Aorta (tissue), 5 donors: Measurements from ENCODE around the gene ZIC5. TPM values are rescaled to one million over a fixed set of nuclear protein-coding genes. Genes with fewer than 3 reads are reported as not detected.

Experiments used
- ATAC-seq: fragments of 200-7000 bp; cut with Tn5 transposase; one replicate; pipeline ENCODE4 v1.9.1; 2022; ENCODE audit warnings: moderate library complexity; ENCODE audit not compliant: low FRiP score
- DNase-seq, 2 donors: peaks; one replicate each; pipeline ENCODE4 v3.0.0-alpha.2; 2020
- H3K27ac ChIP-seq, 2 donors: one replicate each; pipeline ENCODE4 v1.5.1; 2013; ENCODE audit warnings: low read length in 2 of 2, mild to moderate bottlenecking in 2 of 2, moderate library complexity in 2 of 2, control low read depth in 1 of 2, inconsistent platforms in 1 of 2, low read depth in 1 of 2
- H3K27me3 ChIP-seq, 2 donors: one replicate each; pipeline ENCODE4 v1.6.1; 2013; ENCODE audit warnings: control low read depth in 1 of 2, low read length in 1 of 2, mild to moderate bottlenecking in 1 of 2, moderate library complexity in 1 of 2; ENCODE audit not compliant: insufficient read depth in 2 of 2, control insufficient read depth in 1 of 2
- H3K36me3 ChIP-seq, 2 donors: one replicate each; pipeline ENCODE4 v1.6.1; 2013; ENCODE audit warnings: control low read depth in 1 of 2, low read length in 1 of 2, mild to moderate bottlenecking in 1 of 2; ENCODE audit not compliant: insufficient read depth in 2 of 2, control insufficient read depth in 1 of 2
- H3K4me1 ChIP-seq, 2 donors: one replicate each; pipeline ENCODE4 v1.6.1; 2013; ENCODE audit warnings: low read length in 2 of 2, control low read depth in 1 of 2, mild to moderate bottlenecking in 1 of 2, moderate library complexity in 1 of 2; ENCODE audit not compliant: insufficient read depth in 2 of 2, control insufficient read depth in 1 of 2
- H3K4me3 ChIP-seq, 2 donors: one replicate each; pipeline ENCODE4 v1.5.1; 2013; ENCODE audit warnings: low read length in 2 of 2, control low read depth in 1 of 2, mild to moderate bottlenecking in 1 of 2
- H3K9me3 ChIP-seq: one replicate; pipeline ENCODE4 v1.6.1; 2013; ENCODE audit warnings: mild to moderate bottlenecking, low read length; ENCODE audit not compliant: control insufficient read depth
- WGBS, 2 donors: extraction: QIAGEN DNeasy Blood & Tissue Kit; methylation state at CpG; one replicate each; pipeline ENCODE4 v1.1.7; 2013; 5-methylcytosine and 5-hydroxymethylcytosine counted together
- intact Hi-C, 2 donors: fragments of 100-400 bp; cut with DNase I; formaldehyde crosslinking; loops; one replicate each; pipeline versions ENCODE4 v1.14.2 to v1.15.0; 2022
- polyA plus RNA-seq, 2 donors: library from polyadenylated mRNA; stranded (reverse); fragments of 200-250 nt; gene quantifications; one replicate each; pipeline ENCODE4 v1.2.3, GENCODE V29; 2013
- total RNA-seq, 2 donors: library from RNA; stranded (reverse); fragmentation: NEBNext Ultra II Directional; extraction: Animal tissue kit (Norgen Biotek cat#: 25700); gene quantifications; one replicate each; pipeline ENCODE4 v1.2.1, GENCODE V29; 2021
- donor health status: healthy with polysubstance abuse.
- donor health status: Bipolar disorder and iron deficiency.
- donor health status: DM: no; HTN: no; CAD: no.
- donor health status: DM: no; HTN: no; CAD: no.
- donor health status: DM: yes; HTN: yes; CAD: no.

Gene ZIC5
- total and polyA plus RNA-seq, 4 donors: 0.13 TPM; not detected in 3

GRCh38 chr13:99966064-99966805 lies 5.3 kb downstream of the ZIC5 start:
- H3K4me3 ChIP-seq: no peak overlapping the region
- H3K27ac ChIP-seq: no peak overlapping the region
- H3K36me3 ChIP-seq: no peaks in the 10 kb centered on the region
- ATAC-seq: no peak
- H3K9me3 ChIP-seq: no peaks in the 10 kb centered on the region
- no peaks in the 10 kb centered on the region for H3K27me3 ChIP-seq
- no peak for DNase-seq
- no peaks in the 10 kb centered on the region for H3K4me1 ChIP-seq
- 89 to 91% methylated on average over 8 of the region's 8 CpGs for WGBS, 2 donors
- intact Hi-C loops: no loop called here

GRCh38 chr13:99965329-99966000 lies 6.1 kb downstream of the ZIC5 start:
- H3K27ac ChIP-seq: no peak overlapping the region
- no peaks in the 10 kb centered on the region for H3K4me1 ChIP-seq
- intact Hi-C loops: no loop called here
- no peak for ATAC-seq
- no peak for DNase-seq
- 83 to 86% methylated on average over 9 of the region's 9 CpGs for WGBS, 2 donors
- no peaks in the 10 kb centered on the region for H3K36me3 ChIP-seq
- H3K9me3 ChIP-seq: no peaks in the 10 kb centered on the region
- no peaks in the 10 kb centered on the region for H3K27me3 ChIP-seq
- H3K4me3 ChIP-seq: no peak overlapping the region

GRCh38 chr13:99963816-99964339 lies 7.7 kb downstream of the ZIC5 start:
- WGBS, 2 donors: 38 to 43% methylated on average over 3 of the region's 3 CpGs
- intact Hi-C loops: no loop called here
- H3K27me3 ChIP-seq: no peaks in the 10 kb centered on the region

DNA sequence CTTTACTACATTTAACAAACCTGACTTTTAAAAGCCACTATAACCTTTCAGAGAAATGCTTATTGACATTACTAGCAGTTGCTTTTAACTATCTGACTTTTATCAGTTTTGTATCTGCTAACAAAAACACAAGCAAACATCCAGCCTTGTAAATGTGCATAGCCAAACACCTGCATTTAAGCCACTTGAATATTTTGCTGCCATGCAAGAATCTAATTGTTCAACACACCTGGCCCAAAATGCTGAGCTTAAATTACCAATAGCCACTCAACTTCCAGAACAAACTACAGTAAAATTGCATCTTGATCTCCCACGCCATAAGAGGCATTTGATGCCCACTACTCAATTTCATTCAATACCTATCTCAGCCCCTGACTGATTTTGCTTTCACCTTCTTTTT lies 9.3 kb downstream of the ZIC5 start:
- intact Hi-C loops: no loop called here
- Histone ChIP-seq H3K9me3 (no peaks in the 10 kb centered on the region), H3K27ac (no peak overlapping the region), H3K27me3 (no peaks in the 10 kb centered on the region), H3K4me1 (no peaks in the 10 kb centered on the region), H3K4me3 (no peak overlapping the region), H3K36me3 (no peaks in the 10 kb centered on the region)
- WGBS, 2 donors: 78% methylated on average over 1 of the region's 1 CpG
- no peak for ATAC-seq
- DNase-seq: no peak

More at GRCh38 chr13:99963816-99964339, 7.7 kb downstream of the ZIC5 start:
- H3K36me3 ChIP-seq: no peaks in the 10 kb centered on the region
- no peaks in the 10 kb centered on the region for H3K4me1 ChIP-seq
- no peak overlapping the region for H3K27ac ChIP-seq
- DNase-seq (no peak), ATAC-seq (no peak)
- no peak overlapping the region for H3K4me3 ChIP-seq
- H3K9me3 ChIP-seq: no peaks in the 10 kb centered on the region

GRCh38 chr13:99961636-99962035 lies 9.9 kb downstream of the ZIC5 start:
- Histone ChIP-seq H3K27me3 (no peaks in the 10 kb centered on the region), H3K27ac (no peak overlapping the region), H3K9me3 (no peaks in the 10 kb centered on the region), H3K4me1 (no peaks in the 10 kb centered on the region), H3K4me3 (no peak overlapping the region), H3K36me3 (no peaks in the 10 kb centered on the region)
- ATAC-seq (no peak), DNase-seq (no peak)
- intact Hi-C loops: no loop called here
- WGBS, 2 donors: 66 to 69% methylated on average over 8 of the region's 8 CpGs

GRCh38 chr13:99960663-99961311 lies 10.8 kb downstream of the ZIC5 start:
- intact Hi-C loops: no loop called here
- H3K4me3 ChIP-seq: no peak overlapping the region
- H3K27me3 ChIP-seq: no peaks in the 10 kb centered on the region
- H3K9me3 ChIP-seq: no peaks in the 10 kb centered on the region
- DNase-seq: no peak
- H3K27ac ChIP-seq: no peak overlapping the region
- H3K36me3 ChIP-seq: no peaks in the 10 kb centered on the region
- 17 to 27% methylated on average over 13 of the region's 13 CpGs for WGBS, 2 donors
- no peaks in the 10 kb centered on the region for H3K4me1 ChIP-seq
- no peak for ATAC-seq

DNA sequence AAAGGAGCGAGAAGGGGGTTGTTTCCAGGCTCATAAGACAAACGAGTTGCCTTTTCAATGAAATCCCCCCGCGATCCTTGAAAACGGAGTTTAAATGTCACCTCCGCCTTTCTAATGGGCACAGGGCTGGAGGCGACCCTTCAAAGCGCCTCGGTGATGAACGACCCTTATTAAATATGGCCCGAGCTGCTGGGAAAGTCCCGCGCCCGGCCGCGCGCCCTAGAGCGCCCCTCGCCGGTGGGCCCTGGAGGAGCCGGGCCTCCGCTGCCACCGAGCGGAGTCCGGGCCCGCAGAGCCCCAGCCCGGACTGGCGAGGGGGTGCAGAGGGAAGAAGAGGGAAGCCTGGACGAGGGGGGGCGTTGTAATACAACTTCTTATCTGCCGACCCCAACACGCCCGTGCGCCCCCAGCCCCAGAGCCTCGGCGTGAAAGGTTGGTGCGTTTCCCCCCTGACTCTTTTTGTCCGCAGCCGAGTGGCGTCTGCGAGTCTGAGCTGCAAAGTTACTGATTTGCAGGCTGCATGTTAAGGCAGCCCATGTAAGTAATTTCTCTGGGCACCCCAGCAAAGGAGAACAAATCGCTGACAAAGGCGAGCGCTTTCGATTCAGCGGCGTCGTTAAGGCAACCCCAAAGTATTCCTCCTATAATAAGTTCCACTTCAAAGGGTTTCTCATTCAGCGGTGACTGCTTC lies 11.9 kb downstream of the ZIC5 start:
- 5 to 8% methylated on average over 49 of the region's 49 CpGs for WGBS, 2 donors
- Histone ChIP-seq H3K4me3 (no peak overlapping the region), H3K27me3 (no peaks in the 10 kb centered on the region), H3K9me3 (no peaks in the 10 kb centered on the region), H3K27ac (no peak overlapping the region), H3K36me3 (no peaks in the 10 kb centered on the region), H3K4me1 (no peaks in the 10 kb centered on the region)
- DNase-seq (no peak), ATAC-seq (no peak)
- intact Hi-C loops: no loop called here

- H3K27ac ChIP-seq: no peak overlapping the region
- no peaks in the 10 kb centered on the region for H3K36me3 ChIP-seq
- no peaks in the 10 kb centered on the region for H3K9me3 ChIP-seq
- ATAC-seq (no peak), DNase-seq (no peak)
- intact Hi-C loops: no loop called here
- H3K4me1 ChIP-seq: no peaks in the 10 kb centered on the region
- WGBS, 2 donors: 20% methylated on average over 10 of the region's 10 CpGs
- no peak overlapping the region for H3K4me3 ChIP-seq
- no peaks in the 10 kb centered on the region for H3K27me3 ChIP-seq
Measured at GRCh38 chr13:99959127-99959539, 12.4 kb downstream of the ZIC5 start.
